CD4-positive, alpha-beta T cell treated with Interleukin-4 for 1 hour (primary cell): ENCODE results near the gene AATK.
A peak's percentile ranks its signal among the peaks of the same experiment; 100 is the strongest.

ENCODE experiments used
- DNase-seq, 2 donors: peaks; one replicate each; pipeline ENCODE4 v3.0.0-alpha.2; 2020 to 2022

AATK gene

GRCh38 chr17:81110488-81111040 is 55.5 kb downstream of the AATK start:
- DNase-seq: no peak

- DNase-seq: no peak
Observed at GRCh38 chr17:81109957-81110356, 56.1 kb downstream of the AATK start.

- no peak for DNase-seq
Observed at GRCh38 chr17:81108220-81108619, 57.8 kb downstream of the AATK start.

DNA sequence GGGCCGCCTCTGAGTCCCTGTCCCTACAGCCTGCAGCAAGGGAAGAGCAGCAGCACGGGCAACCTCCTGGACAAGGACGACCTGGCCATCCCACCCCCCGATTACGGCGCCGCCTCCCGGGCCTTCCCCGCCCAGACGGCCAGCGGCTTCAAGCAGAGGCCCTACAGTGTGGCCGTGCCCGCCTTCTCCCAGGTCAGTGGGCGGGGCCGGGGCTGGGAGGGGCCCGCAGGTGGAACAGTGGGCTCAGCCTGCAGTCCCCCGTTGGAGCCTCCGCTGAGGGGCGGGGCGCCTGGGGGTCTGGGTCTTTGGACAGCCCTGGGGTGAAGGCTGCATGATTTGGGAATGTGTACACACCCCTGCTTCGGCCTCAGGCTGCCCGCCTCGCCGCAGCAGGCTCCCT is 59.3 kb downstream of the AATK start:
- no peak for DNase-seq

DNA sequence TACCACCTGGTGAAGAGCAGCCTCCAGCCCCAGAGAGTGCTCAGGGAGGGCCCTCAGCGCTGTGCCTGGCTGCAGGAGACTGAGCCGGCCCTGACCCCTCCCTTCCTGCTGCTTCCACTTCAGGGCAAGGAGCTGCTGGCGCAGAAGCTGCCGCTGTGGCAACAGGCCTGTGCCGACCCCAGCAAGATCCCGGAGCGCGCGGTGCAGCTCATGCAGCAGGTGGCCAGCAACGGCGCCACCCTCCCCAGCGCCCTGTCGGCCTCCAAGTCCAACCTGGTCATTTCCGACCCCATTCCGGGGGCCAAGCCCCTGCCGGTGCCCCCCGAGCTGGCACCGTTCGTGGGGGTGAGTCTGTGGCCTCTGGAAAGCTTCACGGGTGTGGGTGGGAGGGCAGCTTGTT is 62.6 kb downstream of the AATK start:
- no peak for DNase-seq

- DNase-seq: no peak
Observed at GRCh38 chr17:81102869-81103268, 63.2 kb downstream of the AATK start.

DNA sequence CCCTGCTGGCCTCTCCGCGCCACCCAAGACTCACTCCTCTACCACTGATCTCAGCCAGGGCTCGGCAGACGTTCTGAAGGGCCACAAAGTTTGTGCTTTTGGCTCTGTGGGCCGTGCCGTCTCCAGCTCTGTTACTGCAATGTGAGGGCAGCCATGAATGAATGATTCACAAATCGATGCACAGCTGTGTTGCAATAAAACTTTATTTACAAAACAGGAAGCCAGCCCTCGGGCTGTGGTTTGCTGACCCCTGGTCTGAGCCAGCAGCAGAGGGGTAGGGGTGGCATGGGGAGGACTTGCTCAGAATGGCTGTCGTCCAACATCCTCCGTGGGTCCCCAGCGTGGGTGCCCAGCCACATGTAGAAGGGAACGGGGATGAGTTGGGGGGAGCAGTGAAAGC is 63.7 kb downstream of the AATK start:
- no peak for DNase-seq

- DNase-seq: peak; percentile 89
Observed at GRCh38 chr17:81101614-81102306, 64.3 kb downstream of the AATK start.

GRCh38 chr17:81100668-81101067 is 65.4 kb downstream of the AATK start:
- no peak for DNase-seq

GRCh38 chr17:81099888-81100287 is 66.1 kb downstream of the AATK start:
- no peak for DNase-seq

DNA sequence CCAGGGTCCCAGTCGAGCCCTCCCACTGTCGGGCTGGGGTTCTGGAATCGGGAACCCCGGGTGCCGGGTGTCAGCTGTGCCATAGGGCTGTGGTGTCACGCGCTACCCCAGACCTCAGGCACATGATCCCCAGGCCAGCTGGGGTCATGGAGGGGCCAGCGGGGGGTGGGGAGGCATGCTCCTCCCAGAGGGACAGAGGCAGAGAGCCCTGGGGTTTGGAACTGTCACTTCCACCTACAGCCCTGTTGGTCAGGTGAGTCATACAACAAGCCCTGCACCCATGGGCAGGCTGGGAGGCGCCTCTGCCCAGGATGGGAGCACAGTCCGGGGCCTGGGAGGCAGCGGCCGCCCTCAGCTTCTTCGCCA is 68.1 kb downstream of the AATK start:
- DNase-seq: peak in 1 of 2 donors; percentile 20

DNA sequence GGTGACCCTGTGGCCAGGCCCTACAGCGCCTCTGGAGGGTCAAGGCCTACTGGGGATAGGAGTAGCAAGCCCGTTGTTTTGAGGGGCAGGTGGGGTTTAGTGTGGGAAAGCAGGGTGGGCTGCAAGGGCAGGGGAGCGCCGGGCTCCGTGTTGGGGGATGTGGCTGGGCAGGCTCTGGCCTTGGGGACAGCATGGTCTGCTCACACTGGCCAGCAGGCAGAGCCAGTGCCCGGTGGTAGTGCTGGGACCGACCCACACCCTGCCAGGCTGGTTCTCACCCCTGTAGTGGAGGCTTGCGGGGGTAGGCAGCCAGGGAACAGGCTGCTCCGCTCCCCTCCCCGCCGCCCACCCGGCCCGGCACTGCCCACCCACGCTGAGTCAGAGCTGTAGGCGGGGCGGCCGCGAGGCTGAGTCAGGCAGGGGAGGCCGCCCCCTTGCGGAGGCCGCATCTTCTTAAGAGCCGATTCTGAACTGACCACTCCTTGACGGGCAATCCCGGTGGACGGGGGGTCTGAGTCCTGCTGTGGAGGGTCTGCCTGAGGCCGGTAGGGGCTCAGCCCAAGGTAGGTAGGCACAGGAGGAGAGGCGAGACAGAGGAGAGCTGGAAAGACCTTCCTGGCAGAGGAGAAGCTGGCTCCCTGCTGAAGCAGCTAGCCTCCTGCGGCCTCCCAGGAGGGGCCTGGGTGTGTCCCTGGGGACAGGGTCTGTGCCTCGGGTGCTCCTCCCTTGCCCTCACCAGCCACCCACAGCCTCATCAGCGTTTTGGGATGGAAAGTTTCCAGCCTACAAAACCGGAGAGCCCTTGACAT is 68.7 kb downstream of the AATK start:
- DNase-seq: peak; percentile 35 to 43

- no peak for DNase-seq
Observed at GRCh38 chr17:81096741-81097133, 69.3 kb downstream of the AATK start.

DNA sequence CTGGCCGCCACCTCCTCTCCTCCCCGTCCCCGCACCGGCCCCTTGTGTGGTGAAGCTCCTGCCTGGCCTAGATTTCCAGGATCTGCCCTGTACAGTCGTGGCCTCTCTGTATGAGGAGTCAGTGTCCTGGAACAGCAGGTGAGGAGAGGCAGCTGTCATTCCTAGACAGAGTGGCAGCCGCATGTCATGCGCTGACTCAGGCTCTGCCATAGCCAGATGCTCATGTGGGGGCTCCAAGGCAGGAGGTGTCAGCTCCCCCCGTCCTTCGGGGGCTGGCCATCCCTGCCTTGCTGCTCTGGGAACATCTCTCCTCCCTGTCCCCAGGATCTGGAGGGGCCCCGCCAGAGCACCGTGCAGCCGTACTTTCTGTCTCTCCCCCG is 70.6 kb downstream of the AATK start:
- peak in 1 of 2 donors; percentile 15 for DNase-seq

DNA sequence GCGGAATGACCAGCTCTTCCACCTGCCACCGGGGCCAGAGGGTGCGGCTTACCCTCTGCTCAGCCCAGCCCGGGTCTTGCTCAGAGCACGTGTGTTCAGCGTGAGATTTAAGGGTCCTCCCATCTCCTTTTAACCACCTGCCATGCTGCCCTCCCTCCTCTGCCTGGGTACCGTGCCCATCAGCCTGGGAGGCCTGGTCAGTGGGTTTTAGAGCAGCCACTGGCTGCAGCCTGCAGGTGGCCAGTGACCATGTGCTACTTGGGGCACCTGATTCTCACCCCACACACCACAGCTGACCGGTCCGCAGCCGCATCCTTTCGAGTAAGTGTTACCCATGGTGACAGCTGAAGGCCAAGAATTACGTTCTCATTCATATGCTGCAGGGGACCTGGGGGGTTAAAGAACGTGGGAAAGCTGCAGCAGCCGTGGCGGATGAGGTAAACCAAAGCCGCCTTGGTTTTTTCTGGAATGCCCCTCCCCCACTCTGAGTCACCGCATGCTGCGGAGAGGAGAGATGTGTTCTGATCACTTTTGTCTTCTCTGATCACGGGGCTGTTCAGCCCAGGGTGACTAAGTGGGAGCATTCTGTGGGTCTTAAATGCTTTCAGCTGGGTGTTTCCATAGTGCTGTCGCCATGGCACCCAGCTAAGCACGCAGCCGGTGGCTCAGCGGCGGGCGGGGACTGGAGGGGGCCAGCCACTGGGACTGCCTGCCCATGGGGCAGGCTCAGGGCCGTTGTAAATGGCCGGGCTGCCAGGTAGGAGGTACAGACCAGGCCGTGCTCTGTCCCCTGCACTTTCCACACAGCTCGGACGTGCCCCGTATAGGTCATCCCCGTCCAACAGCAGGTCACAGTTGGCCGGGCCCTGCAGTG is 71.3 kb downstream of the AATK start:
- DNase-seq: peak; percentile 92

DNA sequence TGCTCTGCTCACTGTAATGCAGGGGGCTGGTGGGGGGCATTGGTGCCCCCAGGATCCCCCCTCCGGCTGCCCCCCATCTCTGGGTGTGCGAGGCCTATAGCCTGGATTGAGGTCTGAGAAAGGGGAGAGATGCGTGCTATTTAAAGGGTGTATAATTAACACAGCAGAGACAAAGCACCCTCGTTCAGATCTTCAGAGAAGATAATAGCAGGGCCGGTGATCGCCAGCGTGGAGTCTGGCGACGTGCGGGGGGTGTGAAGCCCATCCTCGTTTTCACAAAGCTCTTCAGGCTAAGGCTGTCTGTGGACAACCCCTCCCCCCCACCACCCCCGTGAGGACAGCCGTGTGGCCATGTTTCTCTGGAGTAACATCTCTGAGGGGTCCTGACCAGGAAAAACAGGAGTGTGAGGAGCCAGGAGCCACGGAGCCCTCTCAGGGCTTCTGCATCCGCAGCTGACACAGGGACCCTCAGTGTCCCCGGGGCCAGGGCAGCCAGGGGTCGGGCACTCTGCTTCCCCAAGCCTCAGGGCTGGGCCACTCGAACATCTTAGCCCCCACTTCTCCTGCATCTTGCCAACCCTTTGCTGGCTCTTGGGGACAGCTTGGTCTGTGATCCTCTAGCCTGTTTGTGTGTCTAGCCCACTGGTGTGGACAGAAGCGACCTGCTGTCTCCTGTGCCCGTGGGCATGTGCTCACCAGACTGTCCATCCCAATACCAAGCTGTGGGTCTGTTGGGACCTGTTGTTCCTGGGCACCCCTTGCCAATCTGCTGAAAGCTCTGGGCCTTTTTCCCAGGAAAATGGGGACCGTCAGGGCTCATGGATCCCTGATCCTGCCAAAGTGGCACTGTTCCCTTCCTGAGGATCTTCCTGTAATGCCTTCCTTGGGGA is 72.2 kb downstream of the AATK start:
- DNase-seq: no peak

GRCh38 chr17:81092518-81093095 is 73.4 kb downstream of the AATK start:
- no peak for DNase-seq

DNA sequence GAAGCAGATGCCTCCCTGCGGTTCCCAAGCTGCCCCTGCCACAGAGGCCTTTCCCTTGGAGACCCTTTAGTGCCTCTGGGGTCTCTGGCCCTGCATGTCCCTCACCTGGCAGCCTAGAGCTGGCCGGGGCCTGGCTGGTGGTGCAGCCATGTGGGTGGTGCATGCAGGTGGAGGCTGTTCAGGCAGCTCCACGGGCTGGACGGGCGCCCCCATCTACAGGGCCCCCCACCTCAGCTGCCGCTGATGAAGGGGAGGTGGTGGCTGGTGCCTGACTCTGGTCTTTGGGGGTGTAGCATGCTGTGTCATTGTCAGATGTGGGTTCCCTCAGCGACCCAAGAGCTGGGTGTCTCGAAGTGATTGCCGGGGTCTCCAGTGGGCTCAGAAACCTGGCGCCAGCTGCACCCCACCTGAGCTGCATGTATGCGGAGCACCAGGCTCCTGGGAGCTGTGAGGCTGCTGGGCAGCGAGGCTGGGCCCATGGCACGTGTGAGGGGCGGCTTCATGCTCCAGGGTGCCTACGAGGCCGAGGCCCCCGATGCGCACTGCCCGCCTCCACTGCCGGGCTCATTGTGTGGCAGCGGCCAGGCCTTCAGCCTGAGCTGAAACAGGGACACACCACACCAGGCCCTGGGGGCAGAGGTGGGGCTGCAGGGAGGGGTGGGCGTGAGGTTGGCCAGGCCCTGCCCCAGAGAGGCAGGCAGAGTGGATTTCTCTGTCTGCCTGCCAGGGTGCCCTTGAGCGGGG is 74.1 kb downstream of the AATK start:
- no peak for DNase-seq

- DNase-seq: no peak
Observed at GRCh38 chr17:81091154-81091553, 74.9 kb downstream of the AATK start.

DNA sequence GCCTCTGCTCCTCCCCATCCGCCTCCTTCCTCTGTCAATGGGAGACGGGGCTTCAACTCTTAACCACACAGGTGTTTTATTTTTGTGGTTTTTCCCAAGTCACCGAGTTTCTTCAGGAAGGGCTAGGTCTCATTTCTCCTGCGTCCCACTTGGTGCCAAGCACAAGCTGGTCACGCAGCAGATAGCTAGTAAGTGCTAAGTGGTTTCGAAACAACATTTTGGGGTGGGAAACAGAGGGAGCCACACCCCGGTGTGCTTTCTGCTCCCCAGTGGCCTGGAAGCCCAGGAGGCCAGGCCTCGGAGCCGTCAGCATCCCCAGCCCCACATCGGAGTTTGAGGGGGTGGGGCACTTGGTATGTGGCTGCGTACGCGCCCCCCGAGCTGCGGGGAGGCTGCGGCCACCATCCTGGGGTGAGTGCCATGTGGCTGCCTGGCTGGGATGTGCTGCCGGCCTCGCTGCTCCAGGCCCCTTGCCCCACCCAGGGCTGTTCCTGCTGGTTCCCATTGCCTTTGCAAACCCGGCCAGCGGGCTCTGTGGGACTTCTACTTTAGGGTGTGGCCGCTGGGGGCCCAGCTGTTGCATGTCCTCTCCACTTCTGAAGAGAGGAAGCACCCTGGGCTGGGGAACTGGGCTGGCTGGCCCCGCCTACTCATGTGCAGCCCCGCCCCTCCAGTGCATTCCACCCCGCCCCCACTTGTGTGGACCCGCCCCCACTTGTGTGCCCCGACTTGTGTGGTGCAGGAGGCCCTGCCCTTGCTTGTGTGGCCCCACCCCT is 75.5 kb downstream of the AATK start:
- peak; percentile 45 to 71 for DNase-seq
